ENCODE measurements around the gene PLA2G2D.
A peak's percentile ranks its signal among the peaks of the same experiment; 100 is the strongest.

PLA2G2D gene

DNA sequence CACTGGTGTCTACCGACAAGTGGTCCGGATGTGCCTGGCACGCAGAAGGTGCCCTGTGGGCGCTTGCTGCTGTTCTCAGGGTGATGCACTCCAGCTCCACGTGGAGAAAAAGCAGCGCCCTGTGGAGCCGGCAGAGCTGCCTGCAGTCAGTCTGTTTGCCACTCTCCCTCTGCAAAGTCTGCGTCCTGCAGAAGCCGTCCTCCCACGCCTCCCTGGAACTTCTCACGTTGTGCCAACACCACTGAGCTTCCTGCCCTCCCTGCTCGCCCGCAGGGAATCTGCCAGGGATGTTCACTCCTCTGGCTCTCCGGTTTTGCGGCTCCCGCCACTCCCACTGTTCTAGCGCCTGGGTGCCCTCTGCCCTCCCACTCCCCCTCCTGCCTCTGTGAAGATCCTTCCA, 46.7 kb upstream of the PLA2G2D start:
- no peaks in the 10 kb centered on the region for H3K36me3 ChIP-seq (ENCODE audit: low read length)
- H3K4me2 ChIP-seq (ENCODE audit: low read depth, low read length, poor library complexity, severe bottlenecking), result no peak overlapping the region
- no peaks in the 10 kb centered on the region for H3K9me2 ChIP-seq (replicated peaks; ENCODE audit: insufficient read depth, low read length)
- H4K20me1 ChIP-seq (ENCODE audit: low read depth, low read length), result no peaks in the 10 kb centered on the region
- peaks cover 4% of the 10 kb centered on the region; the same call in 1 of the 2 replicates for H3K9me3 ChIP-seq (ENCODE audit: insufficient read depth, low read length)
- no peaks in the 10 kb centered on the region for H3K79me2 ChIP-seq (ENCODE audit: insufficient read depth, low read length)
- no peak overlapping the region for H3K9ac ChIP-seq (ENCODE audit: low read length)
- TF ChIP-seq, protein P1, sequence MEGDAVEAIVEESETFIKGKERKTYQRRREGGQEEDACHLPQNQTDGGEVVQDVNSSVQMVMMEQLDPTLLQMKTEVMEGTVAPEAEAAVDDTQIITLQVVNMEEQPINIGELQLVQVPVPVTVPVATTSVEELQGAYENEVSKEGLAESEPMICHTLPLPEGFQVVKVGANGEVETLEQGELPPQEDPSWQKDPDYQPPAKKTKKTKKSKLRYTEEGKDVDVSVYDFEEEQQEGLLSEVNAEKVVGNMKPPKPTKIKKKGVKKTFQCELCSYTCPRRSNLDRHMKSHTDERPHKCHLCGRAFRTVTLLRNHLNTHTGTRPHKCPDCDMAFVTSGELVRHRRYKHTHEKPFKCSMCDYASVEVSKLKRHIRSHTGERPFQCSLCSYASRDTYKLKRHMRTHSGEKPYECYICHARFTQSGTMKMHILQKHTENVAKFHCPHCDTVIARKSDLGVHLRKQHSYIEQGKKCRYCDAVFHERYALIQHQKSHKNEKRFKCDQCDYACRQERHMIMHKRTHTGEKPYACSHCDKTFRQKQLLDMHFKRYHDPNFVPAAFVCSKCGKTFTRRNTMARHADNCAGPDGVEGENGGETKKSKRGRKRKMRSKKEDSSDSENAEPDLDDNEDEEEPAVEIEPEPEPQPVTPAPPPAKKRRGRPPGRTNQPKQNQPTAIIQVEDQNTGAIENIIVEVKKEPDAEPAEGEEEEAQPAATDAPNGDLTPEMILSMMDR (IDR thresholded peaks at IDR 0.05; ENCODE audit: insufficient read depth, low read length, poor library complexity, severe bottlenecking), result no peak
- TF ChIP-seq EZH2phosphoT487 (conservative IDR thresholded peaks at IDR 0.05; ENCODE audit: low read length), result no peak
- H3K27ac ChIP-seq (ENCODE audit: low read depth, low read length), result no peak overlapping the region
- no peaks in the 10 kb centered on the region for H3K27me3 ChIP-seq (ENCODE audit: low read length)
- no peak overlapping the region for H2AFZ ChIP-seq (ENCODE audit: low read depth, low read length, severe bottlenecking)
- no peaks in the 10 kb centered on the region for H3F3A ChIP-seq (ENCODE audit: insufficient read depth)
- H3K4me3 ChIP-seq (ENCODE audit: insufficient read depth, low read length, poor library complexity, severe bottlenecking), result no peak overlapping the region

DNA sequence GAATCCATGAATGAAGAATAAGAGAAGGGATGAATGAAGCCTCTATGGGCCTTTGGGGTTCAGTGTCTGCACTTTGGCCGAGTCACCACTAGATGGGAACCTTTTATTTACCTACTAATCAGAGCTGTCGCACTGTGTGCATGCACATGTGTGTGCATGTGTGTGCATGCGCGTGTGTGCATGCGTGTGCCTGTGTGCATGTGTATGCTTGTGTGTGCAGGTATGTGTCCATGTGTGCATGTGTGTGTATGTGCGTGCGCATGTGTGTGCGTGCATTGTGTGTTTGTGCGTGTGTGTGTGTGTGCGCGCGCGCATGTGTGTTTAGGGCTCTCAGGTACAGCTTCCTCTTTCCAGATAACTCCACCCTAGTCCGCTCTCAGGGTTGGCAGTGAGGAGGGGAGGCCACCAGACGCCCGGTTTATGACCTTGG, 46.2 kb upstream of the PLA2G2D start:
- Histone ChIP-seq H3K4me3 (ENCODE audit: insufficient read depth, low read length, poor library complexity, severe bottlenecking) (no peak overlapping the region), H4K20me1 (ENCODE audit: low read depth, low read length) (no peaks in the 10 kb centered on the region), H3K9ac (ENCODE audit: low read length) (no peak overlapping the region), H3K9me2 (replicated peaks; ENCODE audit: insufficient read depth, low read length) (no peaks in the 10 kb centered on the region), H2AFZ (ENCODE audit: low read depth, low read length, severe bottlenecking) (no peak overlapping the region), H3K27ac (ENCODE audit: low read depth, low read length) (no peak overlapping the region), H3K27me3 (ENCODE audit: low read length) (no peaks in the 10 kb centered on the region), H3K4me2 (ENCODE audit: low read depth, low read length, poor library complexity, severe bottlenecking) (no peak overlapping the region), H3F3A (ENCODE audit: insufficient read depth) (no peaks in the 10 kb centered on the region), H3K79me2 (ENCODE audit: insufficient read depth, low read length) (no peaks in the 10 kb centered on the region), H3K36me3 (ENCODE audit: low read length) (no peaks in the 10 kb centered on the region), H3K9me3 (ENCODE audit: insufficient read depth, low read length) (peaks cover 9% of the 10 kb centered on the region; the same call in 1 of the 2 replicates)
- TF ChIP-seq, protein P1 (IDR thresholded peaks at IDR 0.05; ENCODE audit: insufficient read depth, low read length, poor library complexity, severe bottlenecking), result peak; percentile 50
- no peak for TF ChIP-seq EZH2phosphoT487 (conservative IDR thresholded peaks at IDR 0.05; ENCODE audit: low read length)

DNA sequence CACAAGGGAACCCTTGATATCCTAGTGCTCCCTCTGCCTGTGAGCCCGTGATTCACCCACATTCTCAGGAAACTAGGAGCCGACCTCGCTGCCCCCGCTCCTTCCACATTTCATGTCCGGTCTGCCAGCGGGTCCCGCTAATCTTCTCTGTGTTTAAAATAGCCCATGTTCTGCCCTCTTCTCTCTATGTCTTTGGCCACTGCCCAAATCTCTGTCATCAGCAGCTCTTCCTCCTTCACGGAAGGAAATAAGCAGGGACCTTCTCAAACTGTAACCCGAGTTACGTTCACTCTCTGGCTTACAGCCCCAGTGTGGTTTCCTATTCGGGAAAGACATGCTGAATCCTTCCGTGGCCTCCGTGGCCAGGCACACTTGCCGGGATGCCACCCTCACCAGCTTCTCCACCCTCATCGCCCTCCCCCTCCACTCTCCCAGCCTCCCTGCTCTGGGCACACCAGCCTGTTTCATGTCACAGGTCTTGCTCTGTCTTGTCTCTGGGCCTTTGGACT, 45.4 kb upstream of the PLA2G2D start:
- H3K4me3 ChIP-seq (ENCODE audit: insufficient read depth, low read length, poor library complexity, severe bottlenecking), result no peak overlapping the region
- no peak overlapping the region for H3K9ac ChIP-seq (ENCODE audit: low read length)
- no peak overlapping the region for H2AFZ ChIP-seq (ENCODE audit: low read depth, low read length, severe bottlenecking)
- no peak overlapping the region for H3K4me2 ChIP-seq (ENCODE audit: low read depth, low read length, poor library complexity, severe bottlenecking)
- no peaks in the 10 kb centered on the region for H3K36me3 ChIP-seq (ENCODE audit: low read length)
- no peaks in the 10 kb centered on the region for H3K9me2 ChIP-seq (replicated peaks; ENCODE audit: insufficient read depth, low read length)
- no peaks in the 10 kb centered on the region for H3F3A ChIP-seq (ENCODE audit: insufficient read depth)
- no peaks in the 10 kb centered on the region for H4K20me1 ChIP-seq (ENCODE audit: low read depth, low read length)
- no peaks in the 10 kb centered on the region for H3K27me3 ChIP-seq (ENCODE audit: low read length)
- no peak overlapping the region for H3K27ac ChIP-seq (ENCODE audit: low read depth, low read length)
- H3K79me2 ChIP-seq (ENCODE audit: insufficient read depth, low read length), result no peaks in the 10 kb centered on the region
- no peak for TF ChIP-seq EZH2phosphoT487 (conservative IDR thresholded peaks at IDR 0.05; ENCODE audit: low read length)
- TF ChIP-seq, protein P1 (IDR thresholded peaks at IDR 0.05; ENCODE audit: insufficient read depth, low read length, poor library complexity, severe bottlenecking), result no peak
- peaks cover 17% of the 10 kb centered on the region; the same call in 1 of the 2 replicates for H3K9me3 ChIP-seq (ENCODE audit: insufficient read depth, low read length)

All from SU-DHL-6 (cell line).